ENCODE measurements around the gene RRBP1.

RRBP1 gene

GRCh38 chr20:17605131-17605660, 76.8 kb downstream of the RRBP1 start:
- Histone ChIP-seq H3K4me1 (ENCODE audit: control insufficient read depth in 5 of 5, insufficient read depth in 5 of 5, low read length in 5 of 5) (peaks cover 2 to 11% (median 5%) of the 10 kb centered on the region in 5 donors), H3K4me3 (ENCODE audit: low read depth in 1 of 5, low read length in 5 of 5) (no peak overlapping the region), H3K36me3 (ENCODE audit: control insufficient read depth in 5 of 5, insufficient read depth in 5 of 5, low read length in 5 of 5) (peaks cover 10 to 46% (median 28%) of the 10 kb centered on the region in 5 donors), H3K9me3 (ENCODE audit: control insufficient read depth in 5 of 5, low read length in 5 of 5) (no peaks in the 10 kb centered on the region), H3K27me3 (ENCODE audit: control insufficient read depth in 5 of 5, insufficient read depth in 4 of 5, low read length in 5 of 5) (no peaks in the 10 kb centered on the region), H3K9ac (ENCODE audit: low read length in 5 of 5) (no peak overlapping the region), H3K27ac (ENCODE audit: low read depth, low read length) (no peak overlapping the region)

- H3K9ac ChIP-seq (ENCODE audit: low read length in 5 of 5): no peak overlapping the region
- no peaks in the 10 kb centered on the region for H3K9me3 ChIP-seq (ENCODE audit: control insufficient read depth in 5 of 5, low read length in 5 of 5)
- peaks cover 0 to 7% (median 5%) of the 10 kb centered on the region in 5 donors for H3K4me1 ChIP-seq (ENCODE audit: control insufficient read depth in 5 of 5, insufficient read depth in 5 of 5, low read length in 5 of 5)
- H3K4me3 ChIP-seq (ENCODE audit: low read depth in 1 of 5, low read length in 5 of 5): no peak overlapping the region
- H3K36me3 ChIP-seq (ENCODE audit: control insufficient read depth in 5 of 5, insufficient read depth in 5 of 5, low read length in 5 of 5): peaks cover 10 to 31% (median 20%) of the 10 kb centered on the region in 5 donors
- H3K27ac ChIP-seq (ENCODE audit: low read depth, low read length): no peak overlapping the region
- H3K27me3 ChIP-seq (ENCODE audit: control insufficient read depth in 5 of 5, insufficient read depth in 4 of 5, low read length in 5 of 5): no peaks in the 10 kb centered on the region
Measured at GRCh38 chr20:17602493-17602892, 79.5 kb downstream of the RRBP1 start.

- H3K9ac ChIP-seq (ENCODE audit: low read length in 5 of 5): no peak overlapping the region
- H3K9me3 ChIP-seq (ENCODE audit: control insufficient read depth in 5 of 5, low read length in 5 of 5): no peaks in the 10 kb centered on the region
- H3K4me1 ChIP-seq (ENCODE audit: control insufficient read depth in 5 of 5, insufficient read depth in 5 of 5, low read length in 5 of 5): peaks cover 0 to 10% (median 6%) of the 10 kb centered on the region in 5 donors
- no peaks in the 10 kb centered on the region for H3K27me3 ChIP-seq (ENCODE audit: control insufficient read depth in 5 of 5, insufficient read depth in 4 of 5, low read length in 5 of 5)
- no peak overlapping the region for H3K4me3 ChIP-seq (ENCODE audit: low read depth in 1 of 5, low read length in 5 of 5)
- H3K36me3 ChIP-seq (ENCODE audit: control insufficient read depth in 5 of 5, insufficient read depth in 5 of 5, low read length in 5 of 5): peaks cover 10 to 28% (median 19%) of the 10 kb centered on the region in 5 donors
- H3K27ac ChIP-seq (ENCODE audit: low read depth, low read length): no peak overlapping the region
Measured at GRCh38 chr20:17601957-17602356, 80.1 kb downstream of the RRBP1 start.

- Histone ChIP-seq H3K36me3 (ENCODE audit: control insufficient read depth in 5 of 5, insufficient read depth in 5 of 5, low read length in 5 of 5) (peaks cover 5 to 8% (median 5%) of the 10 kb centered on the region in 5 donors), H3K9ac (ENCODE audit: low read length in 5 of 5) (no peak overlapping the region), H3K4me1 (ENCODE audit: control insufficient read depth in 5 of 5, insufficient read depth in 5 of 5, low read length in 5 of 5) (peaks cover 6 to 38% (median 36%) of the 10 kb centered on the region in 5 donors), H3K27me3 (ENCODE audit: control insufficient read depth in 5 of 5, insufficient read depth in 4 of 5, low read length in 5 of 5) (no peaks in the 10 kb centered on the region), H3K4me3 (ENCODE audit: low read depth in 1 of 5, low read length in 5 of 5) (no peak overlapping the region), H3K27ac (ENCODE audit: low read depth, low read length) (no peak overlapping the region), H3K9me3 (ENCODE audit: control insufficient read depth in 5 of 5, low read length in 5 of 5) (no peaks in the 10 kb centered on the region)
Measured at GRCh38 chr20:17598013-17598550, 84.0 kb downstream of the RRBP1 start.

- no peak overlapping the region for H3K9ac ChIP-seq (ENCODE audit: low read length in 5 of 5)
Measured at GRCh38 chr20:17595856-17596255, 86.2 kb downstream of the RRBP1 start.

GRCh38 chr20:17594443-17594842, 87.6 kb downstream of the RRBP1 start:
- Histone ChIP-seq H3K4me1 (ENCODE audit: control insufficient read depth in 5 of 5, insufficient read depth in 5 of 5, low read length in 5 of 5) (peaks cover 6 to 34% (median 32%) of the 10 kb centered on the region in 5 donors), H3K36me3 (ENCODE audit: control insufficient read depth in 5 of 5, insufficient read depth in 5 of 5, low read length in 5 of 5) (peaks cover 0 to 2% (median 0%) of the 10 kb centered on the region in 5 donors), H3K27ac (ENCODE audit: low read depth, low read length) (no peak overlapping the region), H3K9me3 (ENCODE audit: control insufficient read depth in 5 of 5, low read length in 5 of 5) (no peaks in the 10 kb centered on the region), H3K4me3 (ENCODE audit: low read depth in 1 of 5, low read length in 5 of 5) (no peak overlapping the region), H3K27me3 (ENCODE audit: control insufficient read depth in 5 of 5, insufficient read depth in 4 of 5, low read length in 5 of 5) (no peaks in the 10 kb centered on the region), H3K9ac (ENCODE audit: low read length in 5 of 5) (no peak overlapping the region)

More at GRCh38 chr20:17595856-17596255, 86.2 kb downstream of the RRBP1 start:
- H3K9me3 ChIP-seq (ENCODE audit: control insufficient read depth in 5 of 5, low read length in 5 of 5): no peaks in the 10 kb centered on the region
- peaks cover 6 to 32% (median 30%) of the 10 kb centered on the region in 5 donors for H3K4me1 ChIP-seq (ENCODE audit: control insufficient read depth in 5 of 5, insufficient read depth in 5 of 5, low read length in 5 of 5)
- peaks cover 0 to 4% (median 0%) of the 10 kb centered on the region in 5 donors for H3K36me3 ChIP-seq (ENCODE audit: control insufficient read depth in 5 of 5, insufficient read depth in 5 of 5, low read length in 5 of 5)
- H3K27ac ChIP-seq (ENCODE audit: low read depth, low read length): no peak overlapping the region
- H3K4me3 ChIP-seq (ENCODE audit: low read depth in 1 of 5, low read length in 5 of 5): no peak overlapping the region
- no peaks in the 10 kb centered on the region for H3K27me3 ChIP-seq (ENCODE audit: control insufficient read depth in 5 of 5, insufficient read depth in 4 of 5, low read length in 5 of 5)

- Histone ChIP-seq H3K4me3 (ENCODE audit: low read depth in 1 of 5, low read length in 5 of 5) (no peak overlapping the region), H3K4me1 (ENCODE audit: control insufficient read depth in 5 of 5, insufficient read depth in 5 of 5, low read length in 5 of 5) (peaks cover 6 to 36% (median 32%) of the 10 kb centered on the region in 5 donors), H3K27me3 (ENCODE audit: control insufficient read depth in 5 of 5, insufficient read depth in 4 of 5, low read length in 5 of 5) (no peaks in the 10 kb centered on the region), H3K27ac (ENCODE audit: low read depth, low read length) (no peak overlapping the region), H3K36me3 (ENCODE audit: control insufficient read depth in 5 of 5, insufficient read depth in 5 of 5, low read length in 5 of 5) (peaks cover 0 to 2% (median 0%) of the 10 kb centered on the region in 5 donors), H3K9ac (ENCODE audit: low read length in 5 of 5) (no peak overlapping the region), H3K9me3 (ENCODE audit: control insufficient read depth in 5 of 5, low read length in 5 of 5) (no peaks in the 10 kb centered on the region)
Measured at GRCh38 chr20:17593902-17594301, 88.1 kb downstream of the RRBP1 start.

GRCh38 chr20:17590245-17590644, 91.8 kb downstream of the RRBP1 start:
- H3K4me1 ChIP-seq (ENCODE audit: control insufficient read depth in 5 of 5, insufficient read depth in 5 of 5, low read length in 5 of 5): peaks cover 3 to 21% (median 14%) of the 10 kb centered on the region in 5 donors
- no peak overlapping the region for H3K4me3 ChIP-seq (ENCODE audit: low read depth in 1 of 5, low read length in 5 of 5)
- H3K27me3 ChIP-seq (ENCODE audit: control insufficient read depth in 5 of 5, insufficient read depth in 4 of 5, low read length in 5 of 5): no peaks in the 10 kb centered on the region
- peaks cover 0 to 2% (median 0%) of the 10 kb centered on the region in 5 donors for H3K36me3 ChIP-seq (ENCODE audit: control insufficient read depth in 5 of 5, insufficient read depth in 5 of 5, low read length in 5 of 5)
- no peak overlapping the region for H3K9ac ChIP-seq (ENCODE audit: low read length in 5 of 5)
- H3K27ac ChIP-seq (ENCODE audit: low read depth, low read length): no peak overlapping the region
- H3K9me3 ChIP-seq (ENCODE audit: control insufficient read depth in 5 of 5, low read length in 5 of 5): no peaks in the 10 kb centered on the region

- H3K36me3 ChIP-seq (ENCODE audit: control insufficient read depth in 5 of 5, insufficient read depth in 5 of 5, low read length in 5 of 5): peaks cover 0 to 2% (median 0%) of the 10 kb centered on the region in 5 donors
- H3K27ac ChIP-seq (ENCODE audit: low read depth, low read length): no peak overlapping the region
- H3K4me3 ChIP-seq (ENCODE audit: low read depth in 1 of 5, low read length in 5 of 5): no peak overlapping the region
- H3K27me3 ChIP-seq (ENCODE audit: control insufficient read depth in 5 of 5, insufficient read depth in 4 of 5, low read length in 5 of 5): no peaks in the 10 kb centered on the region
- peaks cover 0 to 11% (median 5%) of the 10 kb centered on the region in 5 donors for H3K4me1 ChIP-seq (ENCODE audit: control insufficient read depth in 5 of 5, insufficient read depth in 5 of 5, low read length in 5 of 5)
- no peak overlapping the region for H3K9ac ChIP-seq (ENCODE audit: low read length in 5 of 5)
- no peaks in the 10 kb centered on the region for H3K9me3 ChIP-seq (ENCODE audit: control insufficient read depth in 5 of 5, low read length in 5 of 5)
Measured at GRCh38 chr20:17589161-17589834, 92.7 kb downstream of the RRBP1 start.

- no peaks in the 10 kb centered on the region for H3K9me3 ChIP-seq (ENCODE audit: control insufficient read depth in 5 of 5, low read length in 5 of 5)
- no peak overlapping the region for H3K27ac ChIP-seq (ENCODE audit: low read depth, low read length)
- no peak overlapping the region for H3K9ac ChIP-seq (ENCODE audit: low read length in 5 of 5)
- no peak overlapping the region for H3K4me3 ChIP-seq (ENCODE audit: low read depth in 1 of 5, low read length in 5 of 5)
- H3K36me3 ChIP-seq (ENCODE audit: control insufficient read depth in 5 of 5, insufficient read depth in 5 of 5, low read length in 5 of 5): peaks cover 0 to 2% (median 0%) of the 10 kb centered on the region in 5 donors
- H3K4me1 ChIP-seq (ENCODE audit: control insufficient read depth in 5 of 5, insufficient read depth in 5 of 5, low read length in 5 of 5): peaks cover 0 to 7% (median 0%) of the 10 kb centered on the region in 5 donors
- no peaks in the 10 kb centered on the region for H3K27me3 ChIP-seq (ENCODE audit: control insufficient read depth in 5 of 5, insufficient read depth in 4 of 5, low read length in 5 of 5)
Measured at GRCh38 chr20:17587824-17588223, 94.2 kb downstream of the RRBP1 start.
